Pancreas (tissue), 10 donors: Measurements from ENCODE around the gene DPM3. TPM values are rescaled to one million over a fixed set of nuclear protein-coding genes. Genes with fewer than 3 reads are reported as not detected.
A peak's percentile ranks its signal among the peaks of the same experiment; 100 is the strongest.

Experiments
- ATAC-seq, 4 donors: fragments of 200-7000 bp; cut with Tn5 transposase; one replicate each; pipeline versions ENCODE4 v1.8.0 to v1.9.1; 2020; ENCODE audit warnings: mild to moderate bottlenecking in 4 of 4, moderate library complexity in 4 of 4
- DNase-seq, 6 donors: peaks; one replicate each; pipeline ENCODE4 v3.0.0-alpha.2; 2020
- FAIRE-seq: peaks from 2 replicates; lab custom pipeline; 2012; peaks lifted over from hg19 to GRCh38; lab: Jason Lieb, UNC
- H3K27ac ChIP-seq, 4 donors: fragments of 200-600 bp; sonication (generic); 1 replicate in 3 of 4; 2 replicates in 1 of 4; pipeline versions ENCODE4 v1.5.0 to v1.8.0; 2020
- H3K27me3 ChIP-seq, 4 donors: fragments of 200-600 bp; one replicate each; pipeline ENCODE4 v1.8.0; 2021
- H3K36me3 ChIP-seq, 3 donors: fragments of 200-600 bp; sonication (generic) in 1 of 3; one replicate each; pipeline versions ENCODE4 v1.5.0 to v1.8.0; 2020 to 2021
- H3K4me1 ChIP-seq, 3 donors: fragments of 200-600 bp; one replicate each; pipeline ENCODE4 v1.8.0; 2021
- H3K4me3 ChIP-seq, 4 donors: fragments of 200-600 bp; sonication (generic) in 2 of 4; one replicate each; pipeline versions ENCODE4 v1.5.0 to v1.8.0; 2020 to 2021
- H3K9me3 ChIP-seq, 4 donors: fragments of 200-600 bp; one replicate each; pipeline ENCODE4 v1.8.0; 2021
- CTCF ChIP-seq, 4 donors: fragments of 200-600 bp; sonication (generic) in 3 of 4; IDR thresholded peaks; one replicate each; pipeline versions ENCODE4 v1.5.0 to v1.8.0; 2021; ENCODE audit warnings: antibody characterized with exemption in 4 of 4
- WGBS, 2 donors: extraction: QIAGEN DNeasy Blood & Tissue Kit; methylation state at CpG; one replicate each; pipeline ENCODE4 v1.1.7; 2013; 5-methylcytosine and 5-hydroxymethylcytosine counted together
- intact Hi-C, 3 donors: fragments of 100-400 bp; cut with DNase I; formaldehyde crosslinking; loops; one replicate each; pipeline versions ENCODE4 v1.11.1 to v1.14.2; 2022
- polyA plus RNA-seq, 2 donors: library from polyadenylated mRNA; stranded (reverse); fragments of 200-250 nt; gene quantifications; one replicate each; pipeline ENCODE4 v1.2.3, GENCODE V29; 2013
- total RNA-seq, 6 donors: library from RNA; stranded (reverse); fragmentation: NEBNext Ultra II Directional in 4 of 6; extraction: Animal tissue kit (Norgen Biotek cat#: 25700) in 4 of 6; gene quantifications; one replicate each; pipeline versions ENCODE4 v1.2.1 to v1.2.4, GENCODE V29; 2021 to 2023
- donor health status: healthy with polysubstance abuse.
- donor health status: DM: no; HTN: no; CAD: no; lungs with moderate emphysema.
- donor health status: DM: no; HTN: no; CAD: no.
- donor health status: control.
- donor health status: control.
- donor health status: Bipolar disorder and iron deficiency.
- donor health status: DM: yes; HTN: yes; CAD: no.
- donor health status: DM: no; HTN: no; CAD: no.
- donor health status: DM: no; HTN: no; CAD: no.
- donor health status: DM: yes; HTN: yes; CAD: no.

Gene DPM3
- total and polyA plus RNA-seq, 8 donors: 39.4 to 227 (median 43.5) TPM

- peak overlapping the region in 3 of 4 donors; percentile 73 to 93 (median 89) for H3K4me3 ChIP-seq
- H3K36me3 ChIP-seq: peaks cover 0 to 4% (median 2%) of the 10 kb centered on the region in 3 donors
- TF ChIP-seq CTCF (IDR thresholded peaks at IDR 0.05): no peak
- intact Hi-C loops: no loop called here
- H3K4me1 ChIP-seq: peaks cover 7 to 10% (median 7%) of the 10 kb centered on the region in 3 donors
- H3K27me3 ChIP-seq: no peaks in the 10 kb centered on the region
- FAIRE-seq (no peak), ATAC-seq (peak; percentile 3 to 16 (median 8)), DNase-seq (peak; percentile 62 to 77 (median 66))
- 5% methylated on average over 31 to 32 of the region's 32 CpGs for WGBS, 2 donors
- H3K9me3 ChIP-seq: no peaks in the 10 kb centered on the region
- peak overlapping the region; percentile 79 to 95 (median 94) for H3K27ac ChIP-seq
Observed at GRCh38 chr1:155126556-155127104, 13.7 kb downstream of the DPM3 start.

GRCh38 chr1:155125946-155126555, 14.3 kb downstream of the DPM3 start:
- TF ChIP-seq CTCF (IDR thresholded peaks at IDR 0.05): no peak
- FAIRE-seq (no peak), DNase-seq (peak; percentile 70 to 83 (median 74)), ATAC-seq (peak; percentile 10 to 39 (median 24))
- peak overlapping the region; percentile 79 to 95 (median 94) for H3K27ac ChIP-seq
- no peaks in the 10 kb centered on the region for H3K27me3 ChIP-seq
- H3K4me1 ChIP-seq: peaks cover 2 to 6% (median 5%) of the 10 kb centered on the region in 3 donors
- peak overlapping the region in 3 of 4 donors; percentile 73 to 93 (median 89) for H3K4me3 ChIP-seq
- no peaks in the 10 kb centered on the region for H3K9me3 ChIP-seq
- WGBS, 2 donors: 22 to 25% methylated on average over 52 to 53 of the region's 53 CpGs
- intact Hi-C loops: no loop called here
- H3K36me3 ChIP-seq: no peaks in the 10 kb centered on the region

- H3K4me1 ChIP-seq: peaks cover 0 to under 1% (median under 1%) of the 10 kb centered on the region in 3 donors
Observed at GRCh38 chr1:155125511-155125945, 14.8 kb downstream of the DPM3 start.

GRCh38 chr1:155124503-155125463, 15.5 kb downstream of the DPM3 start:
- no peaks in the 10 kb centered on the region for H3K27me3 ChIP-seq
- no peaks in the 10 kb centered on the region for H3K36me3 ChIP-seq
- intact Hi-C loops: no loop called here
- no peaks in the 10 kb centered on the region for H3K9me3 ChIP-seq
- FAIRE-seq (no peak), DNase-seq (no peak), ATAC-seq (no peak)
- TF ChIP-seq CTCF (IDR thresholded peaks at IDR 0.05): no peak
- no peaks in the 10 kb centered on the region for H3K4me1 ChIP-seq
- H3K4me3 ChIP-seq: no peak overlapping the region
- H3K27ac ChIP-seq: peak overlapping the region in 2 of 4 donors; percentile 94 to 95
- 82 to 87% methylated on average over 16 of the region's 16 CpGs for whole genome bisulfite sequencing, 2 donors

More at GRCh38 chr1:155125511-155125945, 14.8 kb downstream of the DPM3 start:
- no peaks in the 10 kb centered on the region for H3K9me3 ChIP-seq
- ATAC-seq: no peak
- H3K27ac ChIP-seq: peak overlapping the region; percentile 79 to 95 (median 94)
- no peak overlapping the region for H3K4me3 ChIP-seq
- H3K36me3 ChIP-seq: no peaks in the 10 kb centered on the region
- FAIRE-seq: no peak
- WGBS, 2 donors: 82 to 91% methylated on average over 11 of the region's 11 CpGs
- intact Hi-C loops: no loop called here
- H3K27me3 ChIP-seq: no peaks in the 10 kb centered on the region
- TF ChIP-seq CTCF (IDR thresholded peaks at IDR 0.05): no peak
- peak in 2 of 6 donors; percentile 26 to 51 for DNase-seq
